Common myeloid progenitor, CD34-positive (primary cell): ENCODE data around the gene SLC25A11.

Experiments used
- CTCF ChIA-PET: fragments of 350-600 bp; sonication (Branson Sonifier 250); formaldehyde crosslinking; loops from one replicate; lab custom pipeline; 2021; ENCODE audit warnings: antibody characterized with exemption; lab: Charles Lee
- POLR2A ChIA-PET: fragments of 350-600 bp; sonication (Branson Sonifier 250); formaldehyde crosslinking; loops from one replicate; lab custom pipeline; 2021; ENCODE audit warnings: antibody characterized with exemption; lab: Charles Lee
- DNase-seq, 3 donors: peaks; one replicate each; pipeline versions ENCODE4 v3.0.0 to v3.0.0-alpha.2; 2013
- H3K27ac ChIP-seq, 2 experiments: 1 replicate in 1 of 2; 2 replicates in 1 of 2; pipeline ENCODE4 v1.7.0; 2013; ENCODE audit warnings: inconsistent platforms in 2 of 2, low read length in 2 of 2, mild to moderate bottlenecking in 2 of 2, low read depth in 1 of 2, moderate library complexity in 1 of 2; ENCODE audit not compliant: severe bottlenecking in 2 of 2, insufficient read depth in 1 of 2, poor library complexity in 1 of 2
- H3K27me3 ChIP-seq, 5 experiments: replicated peaks in 2 of 5; 1 replicate in 3 of 5; 2 replicates in 2 of 5; pipeline versions ENCODE4 v1.6.1 to v1.7.0; 2013; ENCODE audit warnings: low read length in 4 of 5, mild to moderate bottlenecking in 2 of 5, moderate library complexity in 2 of 5, inconsistent platforms in 1 of 5; ENCODE audit not compliant: insufficient read depth in 5 of 5, control insufficient read depth in 4 of 5
- H3K36me3 ChIP-seq, 4 experiments: 1 replicate in 2 of 4; 2 replicates in 2 of 4; pipeline versions ENCODE4 v1.6.1 to v1.7.0; 2013; ENCODE audit warnings: low read length in 3 of 4, control low read depth in 1 of 4, mild to moderate bottlenecking in 1 of 4; ENCODE audit not compliant: control insufficient read depth in 4 of 4, insufficient read depth in 4 of 4
- H3K4me1 ChIP-seq, 4 experiments: 1 replicate in 3 of 4; 2 replicates in 1 of 4; pipeline versions ENCODE4 v1.6.1 to v1.7.1; 2013; ENCODE audit warnings: low read length in 3 of 4, mild to moderate bottlenecking in 3 of 4, control low read depth in 1 of 4, inconsistent platforms in 1 of 4, moderate library complexity in 1 of 4; ENCODE audit not compliant: control insufficient read depth in 4 of 4, insufficient read depth in 4 of 4; ENCODE audit errors: control extremely low read depth in 1 of 4
- H3K4me3 ChIP-seq, 7 experiments: 1 replicate in 4 of 7; 2 replicates in 3 of 7; pipeline versions ENCODE4 v1.5.1 to v1.7.0; 2013; ENCODE audit warnings: mild to moderate bottlenecking in 7 of 7, low read length in 6 of 7, moderate library complexity in 6 of 7, inconsistent platforms in 2 of 7, low read depth in 2 of 7, control low read depth in 1 of 7; ENCODE audit not compliant: insufficient read depth in 4 of 7, control insufficient read depth in 1 of 7; ENCODE audit errors: extremely low read depth in 1 of 7
- H3K9me3 ChIP-seq, 5 experiments: 1 replicate in 4 of 5; 2 replicates in 1 of 5; pipeline versions ENCODE4 v1.6.1 to v1.7.1; 2013; ENCODE audit warnings: low read length in 4 of 5, mild to moderate bottlenecking in 2 of 5, inconsistent platforms in 1 of 5, low read depth in 1 of 5, moderate library complexity in 1 of 5; ENCODE audit not compliant: control insufficient read depth in 4 of 5, insufficient read depth in 2 of 5; ENCODE audit errors: control extremely low read depth in 1 of 5
- WGBS: methylation state at CpG from one replicate; pipeline ENCODE4 v1.1.5; 2013; ENCODE audit not compliant: insufficient coverage; 5-methylcytosine and 5-hydroxymethylcytosine counted together

The SLC25A11 gene

GRCh38 chr17:4966844-4967538 lies 27.1 kb upstream of the SLC25A11 start:
- Histone ChIP-seq H3K4me3 (peak overlapping the region; percentile 80 to 94 (median 89)), H3K4me1 (peaks cover 6 to 28% (median 21%) of the 10 kb centered on the region in 4 experiments), H3K9me3 (no peaks in the 10 kb centered on the region), H3K27ac (peak overlapping the region; percentile 81 to 88), H3K27me3 (no peaks in the 10 kb centered on the region), H3K36me3 (peaks cover 2 to 22% (median 13%) of the 10 kb centered on the region in 4 experiments)
- CTCF ChIA-PET: interaction anchor here (0.8 to 7.1 kb wide), 13 partner anchors 11 to 65 kb away, joined by 3 to 69 read pairs (median 5); partner anchors contain the start of genes CAMTA2, CHRNE and ENO3
- DNase-seq: peak; percentile 100
- 0% methylated on average over 32 of the region's 42 CpGs for WGBS
- POLR2A ChIA-PET: interaction anchor here (0.8 to 2.7 kb wide), 6 partner anchors 19 to 68 kb away, joined by 3 to 13 read pairs (median 4); partner anchors contain the start of genes C17orf107, PFN1, RNF167 and SLC25A11

- ChIA-PET CTCF (interaction anchor here (1.3 to 7.1 kb wide), 4 partner anchors 10 to 62 kb away, joined by 4 to 69 read pairs (median 29); partner anchors contain the start of genes CAMTA2, CHRNE and ENO3), POLR2A (interaction anchor here (0.6 to 1.8 kb wide), 2 partner anchors 56 to 329 kb away, joined by 3 to 6 read pairs; no protein-coding TSS in a partner anchor)
- Histone ChIP-seq H3K36me3 (peaks cover 5 to 19% (median 11%) of the 10 kb centered on the region in 4 experiments), H3K27ac (no peak overlapping the region), H3K4me1 (peaks cover 6 to 28% (median 21%) of the 10 kb centered on the region in 4 experiments), H3K9me3 (no peaks in the 10 kb centered on the region), H3K4me3 (no peak overlapping the region), H3K27me3 (no peaks in the 10 kb centered on the region)
- WGBS: over 99% methylated on average over 9 of the region's 15 CpGs
- DNase-seq: no peak
Measured at GRCh38 chr17:4965311-4965986, 25.6 kb upstream of the SLC25A11 start.

GRCh38 chr17:4960279-4960922 lies 20.6 kb upstream of the SLC25A11 start:
- Histone ChIP-seq H3K9me3 (no peaks in the 10 kb centered on the region), H3K4me3 (no peak overlapping the region), H3K27me3 (no peaks in the 10 kb centered on the region), H3K4me1 (peaks cover 0 to under 1% (median 0%) of the 10 kb centered on the region in 4 experiments), H3K27ac (no peak overlapping the region), H3K36me3 (peaks cover 7 to 23% (median 20%) of the 10 kb centered on the region in 4 experiments)
- POLR2A ChIA-PET: no interaction called here
- CTCF ChIA-PET: interaction anchor here (1.2 kb wide), 2 partner anchors 12 to 24 kb away, joined by 3 read pairs; partner anchors contain the start of gene PFN1
- whole genome bisulfite sequencing: 89% methylated on average over 5 of the region's 9 CpGs
- DNase-seq: no peak

GRCh38 chr17:4959261-4959965 lies 19.6 kb upstream of the SLC25A11 start:
- ChIA-PET POLR2A (no interaction called here), CTCF (interaction anchor here (1.2 to 8.5 kb wide), 4 partner anchors 7 to 23 kb away, joined by 3 to 69 read pairs (median 3); partner anchors contain the start of genes PFN1 and SPAG7)
- Histone ChIP-seq H3K9me3 (no peaks in the 10 kb centered on the region), H3K27me3 (no peaks in the 10 kb centered on the region), H3K4me3 (no peak overlapping the region), H3K4me1 (no peaks in the 10 kb centered on the region), H3K36me3 (peaks cover 7 to 23% (median 20%) of the 10 kb centered on the region in 4 experiments), H3K27ac (no peak overlapping the region)
- 98% methylated on average over 7 of the region's 18 CpGs for WGBS
- DNase-seq: no peak

- WGBS: 94% methylated on average over 3 of the region's 3 CpGs
- CTCF ChIA-PET: interaction anchor here (1.0 to 8.5 kb wide), 4 partner anchors 8 to 49 kb away, joined by 3 to 69 read pairs (median 4); partner anchors contain the start of genes RNF167, SLC25A11 and SPAG7
- no peaks in the 10 kb centered on the region for H3K9me3 ChIP-seq
- POLR2A ChIA-PET: no interaction called here
- no peak overlapping the region for H3K4me3 ChIP-seq
- H3K36me3 ChIP-seq: peaks cover 7 to 23% (median 20%) of the 10 kb centered on the region in 4 experiments
- H3K27ac ChIP-seq: no peak overlapping the region
- no peak for DNase-seq
- no peaks in the 10 kb centered on the region for H3K4me1 ChIP-seq
- H3K27me3 ChIP-seq: no peaks in the 10 kb centered on the region
Measured at GRCh38 chr17:4958102-4958501, 18.3 kb upstream of the SLC25A11 start.

GRCh38 chr17:4956493-4957061 lies 16.7 kb upstream of the SLC25A11 start:
- Histone ChIP-seq H3K4me1 (peaks cover 0 to 4% (median 0%) of the 10 kb centered on the region in 4 experiments), H3K4me3 (no peak overlapping the region), H3K36me3 (peaks cover 7 to 22% (median 19%) of the 10 kb centered on the region in 4 experiments), H3K27me3 (no peaks in the 10 kb centered on the region), H3K27ac (no peak overlapping the region), H3K9me3 (no peaks in the 10 kb centered on the region)
- ChIA-PET CTCF (interaction anchor here (0.6 to 8.5 kb wide), 7 partner anchors 9 to 51 kb away, joined by 3 to 69 read pairs (median 4); partner anchors contain the start of genes RNF167, SLC25A11 and SPAG7), POLR2A (no interaction called here)
- DNase-seq: peak in 2 of 3 donors; percentile 54 to 57
- 90% methylated on average over 10 of the region's 10 CpGs for WGBS
